K562 (cell line): ENCODE data around the gene CERS3. TPM values are rescaled to one million over a fixed set of nuclear protein-coding genes. Genes with fewer than 3 reads are reported as not detected.

Source experiments
- ATF1 ChIP-seq, 2 experiments: fragments of 450-650 bp in 1 of 2; IDR thresholded peaks; 2 replicates each; pipeline ENCODE4 v1.6.1; 2016; ENCODE audit warnings: missing compliant biosample characterization in 1 of 2, missing genetic modification characterization in 1 of 2
- BACH1 ChIP-seq: fragments of 200-800 bp; sonication (Bioruptor generic); IDR thresholded peaks from 2 replicates; pipeline ENCODE4 v1.6.1; 2016; ENCODE audit warnings: missing genetic modification characterization, missing compliant biosample characterization
- EZH2 ChIP-seq: IDR thresholded peaks from 2 replicates; pipeline ENCODE4 v1.6.1; 2012; ENCODE audit warnings: low read depth, mild to moderate bottlenecking, inconsistent platforms, low read length, borderline replicate concordance
- FIP1L1 ChIP-seq: fragments of 200-400 bp; formaldehyde crosslinking; IDR thresholded peaks from 2 replicates; pipeline ENCODE4 v1.6.1; 2018; ENCODE audit warnings: mild to moderate bottlenecking, low read depth, low read length; ENCODE audit not compliant: poor library complexity, severe bottlenecking
- MAFG ChIP-seq: fragments of 450-650 bp; conservative IDR thresholded peaks from 2 replicates; pipeline ENCODE4 v1.6.1; 2016; ENCODE audit warnings: missing genetic modification characterization, missing compliant biosample characterization
- MBD1 ChIP-seq: fragments of 250-450 bp; sonication (Bioruptor Pico); IDR thresholded peaks from 2 replicates; pipeline ENCODE4 v1.8.0; 2022; ENCODE audit warnings: inconsistent platforms
- NR1H2 ChIP-seq: sonication (generic); formaldehyde crosslinking; IDR thresholded peaks from 2 replicates; pipeline ENCODE4 v1.4.0; 2020; ENCODE audit warnings: mild to moderate bottlenecking, missing genetic modification reagents
- NR3C1 ChIP-seq: sonication (generic); formaldehyde crosslinking; IDR thresholded peaks from 2 replicates; pipeline ENCODE4 v1.8.1; 2022; ENCODE audit warnings: missing genetic modification reagents
- RCOR1 ChIP-seq, 2 experiments: IDR thresholded peaks; 2 replicates each; pipeline ENCODE4 v1.6.1; 2012; ENCODE audit warnings: low read depth in 2 of 2, low read length in 2 of 2, borderline replicate concordance in 1 of 2, improper control_type of control experiment in 1 of 2
- SRSF1 ChIP-seq: fragments of 200-400 bp; formaldehyde crosslinking; IDR thresholded peaks from 2 replicates; pipeline ENCODE4 v1.6.1; 2017; ENCODE audit warnings: mild to moderate bottlenecking, low read depth, low read length, moderate library complexity
- SUPT5H ChIP-seq: fragments of 450-650 bp; IDR thresholded peaks from 2 replicates; pipeline ENCODE4 v1.6.1; 2016
- polyA plus RNA-seq, 8 experiments: library from polyadenylated mRNA; depleted of rRNA in 4 of 8; stranded (reverse) in 5 of 8; unstranded in 3 of 8; fragments of >200 nt; fragmentation: Nextera tagmentation in 2 of 8; fragmentation: Illumina TruSeq in 1 of 8; extraction: Ambion mirVana in 2 of 8; extraction: Trizol in 1 of 8; gene quantifications; 2 replicates each; pipeline versions ENCODE4 v1.2.1 to v1.2.3, GENCODE V29; 2011 to 2014; ENCODE audit warnings: inconsistent platforms in 1 of 8, missing spikeins in 1 of 8
- total RNA-seq, 7 experiments: library from RNA; depleted of rRNA in 6 of 7; stranded (reverse); fragments of >200 nt in 6 of 7; fragmentation: Illumina TruSeq in 2 of 7; extraction: Trizol in 2 of 7; gene quantifications; 2 replicates each; pipeline versions ENCODE4 v1.2.1 to v1.2.3, GENCODE V29; 2011 to 2021; ENCODE audit warnings: low replicate concordance in 1 of 7
- TF ChIP-seq, protein P1 (sequence below): fragments of 200-600 bp; sonication (generic); IDR thresholded peaks from one replicate; pipeline ENCODE4 v1.6.1; 2012; ENCODE audit warnings: mild to moderate bottlenecking, low read depth, low read length, inconsistent platforms
- TF ChIP-seq, protein P2 (sequence below): sonication (generic); formaldehyde crosslinking; IDR thresholded peaks from 2 replicates; pipeline ENCODE4 v1.8.0; 2022; ENCODE audit warnings: mild to moderate bottlenecking, missing genetic modification reagents

The CERS3 gene
- total and polyA plus RNA-seq, 9 of the 15 experiments (the other 6 are each of a cell fraction or from before 2014, with no cell fraction given), result not detected

DNA sequence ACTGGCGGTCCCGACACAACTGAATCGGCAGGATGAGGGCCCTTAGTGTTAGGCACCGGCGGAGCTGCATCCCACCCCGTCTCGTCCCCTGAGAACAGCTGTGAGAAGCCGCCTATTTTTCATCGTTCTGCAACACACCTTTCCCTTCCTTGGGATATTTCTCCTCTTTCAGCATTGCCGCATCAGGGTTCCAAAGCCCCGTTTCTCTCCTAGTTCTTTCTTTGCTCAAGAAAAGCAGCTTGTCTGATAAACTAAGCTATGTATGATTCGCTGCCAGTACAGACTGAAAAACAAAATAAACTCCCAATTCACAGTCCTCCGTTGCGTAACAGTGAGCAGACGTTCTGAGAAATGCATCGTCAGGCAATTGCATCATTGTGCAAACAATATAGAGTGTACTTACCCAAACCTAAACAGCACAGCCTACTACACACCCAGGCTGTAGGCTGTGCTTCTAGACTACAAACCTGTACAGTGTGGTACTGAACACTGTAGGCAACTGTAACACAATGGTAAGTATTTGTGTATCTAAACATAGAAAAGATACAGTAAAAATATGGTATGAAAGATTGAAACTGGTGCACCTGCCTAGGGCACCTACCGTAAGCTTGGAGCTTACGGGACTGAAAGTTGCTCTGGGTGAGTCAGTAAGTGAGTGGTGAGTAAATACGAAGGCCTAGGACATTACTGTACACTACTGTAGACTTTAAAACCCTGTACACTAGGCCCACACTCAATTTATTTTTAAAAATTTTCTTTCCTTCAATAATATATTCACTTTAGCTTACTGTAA lies 178.1 kb downstream of the CERS3 start (continued):
- TF ChIP-seq EZH2, result no peak
- no peak for TF ChIP-seq RCOR1 (IDR thresholded peaks at IDR 0.05; ENCODE audit: borderline replicate concordance in 1 of 2, low read depth in 2 of 2, low read length in 2 of 2)
- TF ChIP-seq NR1H2 (CRISPR knock-in tag), result no peak
- no peak for TF ChIP-seq SRSF1
- TF ChIP-seq, protein P1, sequence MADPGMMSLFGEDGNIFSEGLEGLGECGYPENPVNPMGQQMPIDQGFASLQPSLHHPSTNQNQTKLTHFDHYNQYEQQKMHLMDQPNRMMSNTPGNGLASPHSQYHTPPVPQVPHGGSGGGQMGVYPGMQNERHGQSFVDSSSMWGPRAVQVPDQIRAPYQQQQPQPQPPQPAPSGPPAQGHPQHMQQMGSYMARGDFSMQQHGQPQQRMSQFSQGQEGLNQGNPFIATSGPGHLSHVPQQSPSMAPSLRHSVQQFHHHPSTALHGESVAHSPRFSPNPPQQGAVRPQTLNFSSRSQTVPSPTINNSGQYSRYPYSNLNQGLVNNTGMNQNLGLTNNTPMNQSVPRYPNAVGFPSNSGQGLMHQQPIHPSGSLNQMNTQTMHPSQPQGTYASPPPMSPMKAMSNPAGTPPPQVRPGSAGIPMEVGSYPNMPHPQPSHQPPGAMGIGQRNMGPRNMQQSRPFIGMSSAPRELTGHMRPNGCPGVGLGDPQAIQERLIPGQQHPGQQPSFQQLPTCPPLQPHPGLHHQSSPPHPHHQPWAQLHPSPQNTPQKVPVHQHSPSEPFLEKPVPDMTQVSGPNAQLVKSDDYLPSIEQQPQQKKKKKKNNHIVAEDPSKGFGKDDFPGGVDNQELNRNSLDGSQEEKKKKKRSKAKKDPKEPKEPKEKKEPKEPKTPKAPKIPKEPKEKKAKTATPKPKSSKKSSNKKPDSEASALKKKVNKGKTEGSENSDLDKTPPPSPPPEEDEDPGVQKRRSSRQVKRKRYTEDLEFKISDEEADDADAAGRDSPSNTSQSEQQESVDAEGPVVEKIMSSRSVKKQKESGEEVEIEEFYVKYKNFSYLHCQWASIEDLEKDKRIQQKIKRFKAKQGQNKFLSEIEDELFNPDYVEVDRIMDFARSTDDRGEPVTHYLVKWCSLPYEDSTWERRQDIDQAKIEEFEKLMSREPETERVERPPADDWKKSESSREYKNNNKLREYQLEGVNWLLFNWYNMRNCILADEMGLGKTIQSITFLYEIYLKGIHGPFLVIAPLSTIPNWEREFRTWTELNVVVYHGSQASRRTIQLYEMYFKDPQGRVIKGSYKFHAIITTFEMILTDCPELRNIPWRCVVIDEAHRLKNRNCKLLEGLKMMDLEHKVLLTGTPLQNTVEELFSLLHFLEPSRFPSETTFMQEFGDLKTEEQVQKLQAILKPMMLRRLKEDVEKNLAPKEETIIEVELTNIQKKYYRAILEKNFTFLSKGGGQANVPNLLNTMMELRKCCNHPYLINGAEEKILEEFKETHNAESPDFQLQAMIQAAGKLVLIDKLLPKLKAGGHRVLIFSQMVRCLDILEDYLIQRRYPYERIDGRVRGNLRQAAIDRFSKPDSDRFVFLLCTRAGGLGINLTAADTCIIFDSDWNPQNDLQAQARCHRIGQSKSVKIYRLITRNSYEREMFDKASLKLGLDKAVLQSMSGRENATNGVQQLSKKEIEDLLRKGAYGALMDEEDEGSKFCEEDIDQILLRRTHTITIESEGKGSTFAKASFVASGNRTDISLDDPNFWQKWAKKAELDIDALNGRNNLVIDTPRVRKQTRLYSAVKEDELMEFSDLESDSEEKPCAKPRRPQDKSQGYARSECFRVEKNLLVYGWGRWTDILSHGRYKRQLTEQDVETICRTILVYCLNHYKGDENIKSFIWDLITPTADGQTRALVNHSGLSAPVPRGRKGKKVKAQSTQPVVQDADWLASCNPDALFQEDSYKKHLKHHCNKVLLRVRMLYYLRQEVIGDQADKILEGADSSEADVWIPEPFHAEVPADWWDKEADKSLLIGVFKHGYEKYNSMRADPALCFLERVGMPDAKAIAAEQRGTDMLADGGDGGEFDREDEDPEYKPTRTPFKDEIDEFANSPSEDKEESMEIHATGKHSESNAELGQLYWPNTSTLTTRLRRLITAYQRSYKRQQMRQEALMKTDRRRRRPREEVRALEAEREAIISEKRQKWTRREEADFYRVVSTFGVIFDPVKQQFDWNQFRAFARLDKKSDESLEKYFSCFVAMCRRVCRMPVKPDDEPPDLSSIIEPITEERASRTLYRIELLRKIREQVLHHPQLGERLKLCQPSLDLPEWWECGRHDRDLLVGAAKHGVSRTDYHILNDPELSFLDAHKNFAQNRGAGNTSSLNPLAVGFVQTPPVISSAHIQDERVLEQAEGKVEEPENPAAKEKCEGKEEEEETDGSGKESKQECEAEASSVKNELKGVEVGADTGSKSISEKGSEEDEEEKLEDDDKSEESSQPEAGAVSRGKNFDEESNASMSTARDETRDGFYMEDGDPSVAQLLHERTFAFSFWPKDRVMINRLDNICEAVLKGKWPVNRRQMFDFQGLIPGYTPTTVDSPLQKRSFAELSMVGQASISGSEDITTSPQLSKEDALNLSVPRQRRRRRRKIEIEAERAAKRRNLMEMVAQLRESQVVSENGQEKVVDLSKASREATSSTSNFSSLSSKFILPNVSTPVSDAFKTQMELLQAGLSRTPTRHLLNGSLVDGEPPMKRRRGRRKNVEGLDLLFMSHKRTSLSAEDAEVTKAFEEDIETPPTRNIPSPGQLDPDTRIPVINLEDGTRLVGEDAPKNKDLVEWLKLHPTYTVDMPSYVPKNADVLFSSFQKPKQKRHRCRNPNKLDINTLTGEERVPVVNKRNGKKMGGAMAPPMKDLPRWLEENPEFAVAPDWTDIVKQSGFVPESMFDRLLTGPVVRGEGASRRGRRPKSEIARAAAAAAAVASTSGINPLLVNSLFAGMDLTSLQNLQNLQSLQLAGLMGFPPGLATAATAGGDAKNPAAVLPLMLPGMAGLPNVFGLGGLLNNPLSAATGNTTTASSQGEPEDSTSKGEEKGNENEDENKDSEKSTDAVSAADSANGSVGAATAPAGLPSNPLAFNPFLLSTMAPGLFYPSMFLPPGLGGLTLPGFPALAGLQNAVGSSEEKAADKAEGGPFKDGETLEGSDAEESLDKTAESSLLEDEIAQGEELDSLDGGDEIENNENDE, result no peak
- no peak for TF ChIP-seq SUPT5H
- no peak for TF ChIP-seq MBD1 (CRISPR knock-in tag)
- peak; percentile 11; the same call in 1 of the 2 replicates for TF ChIP-seq MAFG (tag)
- TF ChIP-seq FIP1L1, result no peak
- no peak for TF ChIP-seq ATF1 (CRISPR knock-in tag; IDR thresholded peaks at IDR 0.05)
- TF ChIP-seq ATF1 (tag; IDR thresholded peaks at IDR 0.05), result peak; percentile 22
- TF ChIP-seq, protein P2, sequence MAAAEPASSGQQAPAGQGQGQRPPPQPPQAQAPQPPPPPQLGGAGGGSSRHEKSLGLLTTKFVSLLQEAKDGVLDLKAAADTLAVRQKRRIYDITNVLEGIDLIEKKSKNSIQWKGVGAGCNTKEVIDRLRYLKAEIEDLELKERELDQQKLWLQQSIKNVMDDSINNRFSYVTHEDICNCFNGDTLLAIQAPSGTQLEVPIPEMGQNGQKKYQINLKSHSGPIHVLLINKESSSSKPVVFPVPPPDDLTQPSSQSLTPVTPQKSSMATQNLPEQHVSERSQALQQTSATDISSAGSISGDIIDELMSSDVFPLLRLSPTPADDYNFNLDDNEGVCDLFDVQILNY (CRISPR knock-in tag), result no peak
- no peak for TF ChIP-seq NR3C1 (CRISPR knock-in tag)
- peak; percentile 25; the same call in 1 of the 2 replicates for TF ChIP-seq BACH1
